ENCODE measurements around the gene SMARCAD1. TPM values are rescaled to one million over a fixed set of nuclear protein-coding genes. Genes with fewer than 3 reads are reported as not detected.

Gene SMARCAD1
- total RNA-seq, 1 donor, result 48.5 TPM

DNA sequence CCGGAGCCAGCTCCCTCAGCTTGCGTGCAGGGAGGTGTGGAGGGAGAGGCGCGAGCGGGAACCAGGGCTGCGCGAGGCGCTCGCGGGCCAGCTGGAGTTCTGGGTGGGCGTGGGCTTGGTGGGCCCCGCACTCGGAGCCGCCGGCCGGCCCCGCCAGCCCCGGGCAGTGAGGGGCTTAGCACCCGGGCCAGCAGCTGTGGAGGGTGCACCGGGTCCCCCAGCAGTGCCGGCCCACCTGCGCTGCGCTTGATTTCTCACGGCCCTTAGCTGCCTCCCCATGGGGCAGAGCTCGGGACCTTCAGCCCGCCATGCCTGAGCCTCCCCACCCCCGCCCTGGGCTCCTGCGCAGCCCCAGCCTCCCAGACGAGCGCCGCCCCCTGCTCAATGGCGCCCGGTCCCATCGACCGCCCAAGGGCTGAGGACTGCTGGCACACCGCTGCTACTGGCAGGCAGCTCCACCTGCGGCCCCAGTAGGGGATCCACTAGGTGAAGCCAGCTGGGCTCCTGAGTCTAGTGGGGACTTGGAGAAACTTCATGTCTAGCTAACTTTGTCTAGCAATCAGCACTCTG is 37.8 kb upstream of the SMARCAD1 start:
- no peak overlapping the region for H3K4me3 ChIP-seq (ENCODE audit: low read depth, low read length)
- DNase-seq (ENCODE audit: low read depth), result no peak
- TF ChIP-seq, protein P1, sequence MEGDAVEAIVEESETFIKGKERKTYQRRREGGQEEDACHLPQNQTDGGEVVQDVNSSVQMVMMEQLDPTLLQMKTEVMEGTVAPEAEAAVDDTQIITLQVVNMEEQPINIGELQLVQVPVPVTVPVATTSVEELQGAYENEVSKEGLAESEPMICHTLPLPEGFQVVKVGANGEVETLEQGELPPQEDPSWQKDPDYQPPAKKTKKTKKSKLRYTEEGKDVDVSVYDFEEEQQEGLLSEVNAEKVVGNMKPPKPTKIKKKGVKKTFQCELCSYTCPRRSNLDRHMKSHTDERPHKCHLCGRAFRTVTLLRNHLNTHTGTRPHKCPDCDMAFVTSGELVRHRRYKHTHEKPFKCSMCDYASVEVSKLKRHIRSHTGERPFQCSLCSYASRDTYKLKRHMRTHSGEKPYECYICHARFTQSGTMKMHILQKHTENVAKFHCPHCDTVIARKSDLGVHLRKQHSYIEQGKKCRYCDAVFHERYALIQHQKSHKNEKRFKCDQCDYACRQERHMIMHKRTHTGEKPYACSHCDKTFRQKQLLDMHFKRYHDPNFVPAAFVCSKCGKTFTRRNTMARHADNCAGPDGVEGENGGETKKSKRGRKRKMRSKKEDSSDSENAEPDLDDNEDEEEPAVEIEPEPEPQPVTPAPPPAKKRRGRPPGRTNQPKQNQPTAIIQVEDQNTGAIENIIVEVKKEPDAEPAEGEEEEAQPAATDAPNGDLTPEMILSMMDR (IDR thresholded peaks at IDR 0.05; ENCODE audit: insufficient read depth, low read length), result no peak

DNA sequence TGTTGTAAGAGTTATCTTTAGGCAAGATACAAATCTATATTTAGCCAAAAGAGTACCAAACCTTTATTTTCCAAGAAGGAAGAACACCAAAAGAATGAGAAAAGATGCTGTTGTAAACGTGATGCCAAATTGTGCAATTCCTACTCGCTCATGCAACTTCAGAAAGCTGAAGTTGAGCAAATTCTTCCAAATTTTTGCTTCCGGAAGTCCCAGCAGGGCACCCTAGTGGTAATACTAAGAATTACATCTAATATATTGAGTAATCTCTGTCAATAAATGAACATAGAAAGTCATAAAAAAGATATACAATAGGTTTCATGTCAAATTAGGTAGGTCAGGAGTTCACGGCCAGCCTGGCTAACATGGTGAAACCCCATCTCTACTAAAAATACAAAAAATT is 36.0 kb upstream of the SMARCAD1 start:
- TF ChIP-seq, protein P1 (IDR thresholded peaks at IDR 0.05; ENCODE audit: insufficient read depth, low read length), result peak; percentile 44
- no peak for DNase-seq (ENCODE audit: low read depth)
- H3K4me3 ChIP-seq (ENCODE audit: low read depth, low read length), result no peak overlapping the region

DNA sequence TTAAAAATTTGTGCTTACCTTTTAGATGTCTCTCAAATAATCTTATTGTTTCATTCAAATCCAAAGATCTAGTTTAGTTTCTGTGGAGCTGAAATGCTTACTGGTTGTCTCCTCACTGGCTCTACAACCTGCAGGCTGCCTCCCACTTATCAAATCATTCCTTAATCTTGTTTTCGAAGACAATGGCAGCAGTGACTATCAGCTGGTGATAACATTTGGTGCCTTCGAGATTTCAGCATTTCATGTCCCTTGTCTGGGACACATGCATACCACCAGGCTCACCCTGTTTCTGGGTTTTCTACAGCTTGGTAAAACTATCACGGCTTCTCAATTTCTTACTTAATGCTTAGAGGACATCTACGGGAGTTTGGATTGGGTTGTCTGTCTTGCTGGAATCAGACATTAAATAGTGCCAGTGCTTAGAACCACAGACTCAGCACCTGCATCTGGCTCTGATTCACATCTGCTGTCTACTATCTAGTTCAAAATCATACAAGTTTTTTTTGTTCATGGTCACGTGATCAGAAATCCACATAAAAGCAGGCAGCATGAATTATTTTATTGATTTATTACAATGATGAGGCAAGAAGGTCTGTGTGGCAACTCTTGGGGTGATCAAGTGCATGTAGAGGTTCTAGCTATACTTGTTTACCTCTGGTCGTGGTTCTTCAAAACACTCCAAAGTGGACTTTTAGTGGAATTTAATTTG is 32.0 kb upstream of the SMARCAD1 start:
- TF ChIP-seq, protein P1 (IDR thresholded peaks at IDR 0.05; ENCODE audit: insufficient read depth, low read length), result no peak
- H3K4me3 ChIP-seq (ENCODE audit: low read depth, low read length), result no peak overlapping the region
- DNase-seq (ENCODE audit: low read depth), result no peak

DNA sequence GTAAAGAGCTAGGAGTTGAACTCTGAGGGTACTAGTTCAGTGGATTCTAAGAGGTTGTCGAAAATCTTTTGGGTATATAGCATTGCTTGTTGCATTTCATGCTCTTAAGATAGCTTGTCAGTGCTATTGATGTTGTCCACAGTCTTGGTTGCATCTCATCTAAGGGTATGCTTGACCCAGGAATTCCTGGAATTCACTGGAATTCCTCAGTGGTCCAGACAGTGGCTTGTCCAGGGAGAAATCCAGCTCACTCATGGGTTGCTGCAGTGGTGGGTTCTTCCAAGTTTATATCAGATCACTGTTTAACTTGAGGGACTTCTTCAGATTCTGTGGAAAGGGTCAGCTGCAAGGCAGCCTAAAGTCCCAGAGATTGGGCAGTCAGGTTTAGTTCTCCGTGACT is 29.8 kb upstream of the SMARCAD1 start:
- no peak overlapping the region for H3K4me3 ChIP-seq (ENCODE audit: low read depth, low read length)
- no peak for DNase-seq (ENCODE audit: low read depth)
- TF ChIP-seq, protein P1 (IDR thresholded peaks at IDR 0.05; ENCODE audit: insufficient read depth, low read length), result no peak

DNA sequence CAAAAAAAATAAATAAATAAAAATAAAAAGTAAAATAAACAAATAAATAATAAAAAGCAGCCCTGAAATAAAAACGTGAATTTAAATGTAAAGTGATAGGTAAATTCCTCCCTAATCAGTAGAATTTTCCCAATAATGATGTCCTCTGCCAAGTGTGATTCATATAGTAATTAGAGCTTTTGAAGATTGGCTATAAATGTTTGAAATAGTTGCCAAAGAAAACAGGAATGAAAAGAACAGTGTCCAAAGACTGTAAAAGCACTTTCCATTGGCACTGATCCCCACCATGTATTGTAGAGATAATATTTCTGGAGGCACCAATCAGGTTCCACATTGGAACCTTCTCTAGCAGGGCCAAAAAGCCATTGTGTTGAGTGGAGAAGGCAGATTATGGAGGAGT is 25.9 kb upstream of the SMARCAD1 start:
- no peak for DNase-seq (ENCODE audit: low read depth)
- no peak overlapping the region for H3K4me3 ChIP-seq (ENCODE audit: low read depth, low read length)
- TF ChIP-seq, protein P1 (IDR thresholded peaks at IDR 0.05; ENCODE audit: insufficient read depth, low read length), result no peak

DNA sequence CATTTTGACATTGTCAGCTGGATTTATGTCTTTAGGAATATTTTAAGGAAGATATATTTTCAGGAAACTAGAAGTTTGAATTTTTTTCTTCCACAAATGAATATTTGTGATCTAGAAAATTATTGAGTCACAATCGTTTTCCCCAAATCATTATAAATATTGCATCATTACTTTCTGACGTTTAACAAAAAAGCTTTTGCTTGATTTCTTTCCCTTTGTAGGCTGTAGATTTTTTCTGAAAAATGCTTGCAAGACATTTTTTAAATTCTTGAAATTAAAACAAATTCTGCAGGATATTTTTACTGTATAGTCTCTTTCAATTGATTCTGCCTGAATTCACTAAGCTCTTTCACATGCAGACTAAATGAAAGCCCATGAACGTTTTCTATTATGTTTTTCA is 4.9 kb upstream of the SMARCAD1 start:
- TF ChIP-seq, protein P1 (IDR thresholded peaks at IDR 0.05; ENCODE audit: insufficient read depth, low read length), result no peak
- DNase-seq (ENCODE audit: low read depth), result no peak
- no peak overlapping the region for H3K4me3 ChIP-seq (ENCODE audit: low read depth, low read length)

All from fibroblast of the aortic adventitia (primary cell).